Common myeloid progenitor, CD34-positive (primary cell): ENCODE data around the gene LZTS3.

ENCODE experiments used
- CTCF ChIA-PET: fragments of 350-600 bp; sonication (Branson Sonifier 250); formaldehyde crosslinking; loops from one replicate; lab custom pipeline; 2021; ENCODE audit warnings: antibody characterized with exemption; lab: Charles Lee
- POLR2A ChIA-PET: fragments of 350-600 bp; sonication (Branson Sonifier 250); formaldehyde crosslinking; loops from one replicate; lab custom pipeline; 2021; ENCODE audit warnings: antibody characterized with exemption; lab: Charles Lee
- DNase-seq, 3 donors: peaks; one replicate each; pipeline versions ENCODE4 v3.0.0 to v3.0.0-alpha.2; 2013
- H3K27ac ChIP-seq, 2 experiments: 1 replicate in 1 of 2; 2 replicates in 1 of 2; pipeline ENCODE4 v1.7.0; 2013; ENCODE audit warnings: inconsistent platforms in 2 of 2, low read length in 2 of 2, mild to moderate bottlenecking in 2 of 2, low read depth in 1 of 2, moderate library complexity in 1 of 2; ENCODE audit not compliant: severe bottlenecking in 2 of 2, insufficient read depth in 1 of 2, poor library complexity in 1 of 2
- H3K27me3 ChIP-seq, 5 experiments: replicated peaks in 2 of 5; 1 replicate in 3 of 5; 2 replicates in 2 of 5; pipeline versions ENCODE4 v1.6.1 to v1.7.0; 2013; ENCODE audit warnings: low read length in 4 of 5, mild to moderate bottlenecking in 2 of 5, moderate library complexity in 2 of 5, inconsistent platforms in 1 of 5; ENCODE audit not compliant: insufficient read depth in 5 of 5, control insufficient read depth in 4 of 5
- H3K36me3 ChIP-seq, 4 experiments: 1 replicate in 2 of 4; 2 replicates in 2 of 4; pipeline versions ENCODE4 v1.6.1 to v1.7.0; 2013; ENCODE audit warnings: low read length in 3 of 4, control low read depth in 1 of 4, mild to moderate bottlenecking in 1 of 4; ENCODE audit not compliant: control insufficient read depth in 4 of 4, insufficient read depth in 4 of 4
- H3K4me1 ChIP-seq, 4 experiments: 1 replicate in 3 of 4; 2 replicates in 1 of 4; pipeline versions ENCODE4 v1.6.1 to v1.7.1; 2013; ENCODE audit warnings: low read length in 3 of 4, mild to moderate bottlenecking in 3 of 4, control low read depth in 1 of 4, inconsistent platforms in 1 of 4, moderate library complexity in 1 of 4; ENCODE audit not compliant: control insufficient read depth in 4 of 4, insufficient read depth in 4 of 4; ENCODE audit errors: control extremely low read depth in 1 of 4
- H3K4me3 ChIP-seq, 7 experiments: 1 replicate in 4 of 7; 2 replicates in 3 of 7; pipeline versions ENCODE4 v1.5.1 to v1.7.0; 2013; ENCODE audit warnings: mild to moderate bottlenecking in 7 of 7, low read length in 6 of 7, moderate library complexity in 6 of 7, inconsistent platforms in 2 of 7, low read depth in 2 of 7, control low read depth in 1 of 7; ENCODE audit not compliant: insufficient read depth in 4 of 7, control insufficient read depth in 1 of 7; ENCODE audit errors: extremely low read depth in 1 of 7
- H3K9me3 ChIP-seq, 5 experiments: 1 replicate in 4 of 5; 2 replicates in 1 of 5; pipeline versions ENCODE4 v1.6.1 to v1.7.1; 2013; ENCODE audit warnings: low read length in 4 of 5, mild to moderate bottlenecking in 2 of 5, inconsistent platforms in 1 of 5, low read depth in 1 of 5, moderate library complexity in 1 of 5; ENCODE audit not compliant: control insufficient read depth in 4 of 5, insufficient read depth in 2 of 5; ENCODE audit errors: control extremely low read depth in 1 of 5
- WGBS: methylation state at CpG from one replicate; pipeline ENCODE4 v1.1.5; 2013; ENCODE audit not compliant: insufficient coverage; 5-methylcytosine and 5-hydroxymethylcytosine counted together

The LZTS3 gene

GRCh38 chr20:3134151-3134550 is 39.2 kb downstream of the LZTS3 start:
- ChIA-PET CTCF (interaction anchor here (0.6 kb wide), 2 partner anchors 66 to 421 kb away, joined by 3 to 4 read pairs; no protein-coding TSS in a partner anchor), POLR2A (no interaction called here)
- WGBS, result no CpG with 5 or more reads among the region's 3 CpGs
- peaks cover 0 to 3% (median 0%) of the 10 kb centered on the region in 4 experiments for H3K36me3 ChIP-seq
- no peak overlapping the region for H3K27ac ChIP-seq
- no peak for DNase-seq
- H3K4me1 ChIP-seq, result no peaks in the 10 kb centered on the region
- H3K4me3 ChIP-seq, result no peak overlapping the region
- no peaks in the 10 kb centered on the region for H3K27me3 ChIP-seq
- H3K9me3 ChIP-seq, result no peaks in the 10 kb centered on the region

- WGBS, result 100% methylated on average over 1 of the region's 2 CpGs
- H3K4me1 ChIP-seq, result no peaks in the 10 kb centered on the region
- CTCF ChIA-PET, result no interaction called here
- no peaks in the 10 kb centered on the region for H3K27me3 ChIP-seq
- no peak for DNase-seq
- peaks cover 0 to 3% (median 0%) of the 10 kb centered on the region in 4 experiments for H3K36me3 ChIP-seq
- H3K4me3 ChIP-seq, result no peak overlapping the region
- H3K27ac ChIP-seq, result no peak overlapping the region
- H3K9me3 ChIP-seq, result no peaks in the 10 kb centered on the region
- POLR2A ChIA-PET, result no interaction called here
Measured at GRCh38 chr20:3133155-3133554, 40.2 kb downstream of the LZTS3 start.

- H3K27ac ChIP-seq, result no peak overlapping the region
- no peaks in the 10 kb centered on the region for H3K9me3 ChIP-seq
- no peaks in the 10 kb centered on the region for H3K36me3 ChIP-seq
- ChIA-PET CTCF (interaction anchor here (2.0 to 2.3 kb wide), 2 partner anchors 12 to 56 kb away, joined by 6 read pairs; no protein-coding TSS in a partner anchor), POLR2A (no interaction called here)
- WGBS, result 100% methylated on average over 2 of the region's 2 CpGs
- no peak for DNase-seq
- no peak overlapping the region for H3K4me3 ChIP-seq
- peaks cover 0 to 2% (median 0%) of the 10 kb centered on the region in 4 experiments for H3K4me1 ChIP-seq
- no peaks in the 10 kb centered on the region for H3K27me3 ChIP-seq
Measured at GRCh38 chr20:3130051-3130600, 43.2 kb downstream of the LZTS3 start.

GRCh38 chr20:3129094-3129493 is 44.3 kb downstream of the LZTS3 start:
- CTCF ChIA-PET, result interaction anchor here (2.0 to 2.3 kb wide), 2 partner anchors 11 to 57 kb away, joined by 6 read pairs; no protein-coding TSS in a partner anchor
- 76% methylated on average over 4 of the region's 4 CpGs for WGBS
- POLR2A ChIA-PET, result no interaction called here

GRCh38 chr20:3128275-3128984 is 44.9 kb downstream of the LZTS3 start:
- Histone ChIP-seq H3K4me3 (no peak overlapping the region), H3K36me3 (peaks cover 0 to 3% (median 0%) of the 10 kb centered on the region in 4 experiments), H3K27ac (no peak overlapping the region), H3K27me3 (no peaks in the 10 kb centered on the region), H3K9me3 (peaks cover 0 to 6% (median 0%) of the 10 kb centered on the region in 5 experiments), H3K4me1 (peaks cover 0 to 2% (median 0%) of the 10 kb centered on the region in 4 experiments)
- DNase-seq, result no peak
- CTCF ChIA-PET, result interaction anchor here (2.0 to 2.3 kb wide), 2 partner anchors 10 to 57 kb away, joined by 6 read pairs; no protein-coding TSS in a partner anchor
- WGBS, result 100% methylated on average over 1 of the region's 8 CpGs
- POLR2A ChIA-PET, result no interaction called here

More at GRCh38 chr20:3129094-3129493, 44.3 kb downstream of the LZTS3 start:
- Histone ChIP-seq H3K4me3 (no peak overlapping the region), H3K27me3 (no peaks in the 10 kb centered on the region), H3K36me3 (peaks cover 0 to 3% (median 0%) of the 10 kb centered on the region in 4 experiments), H3K4me1 (peaks cover 0 to 2% (median 0%) of the 10 kb centered on the region in 4 experiments), H3K9me3 (peaks cover 0 to 3% (median 0%) of the 10 kb centered on the region in 5 experiments), H3K27ac (no peak overlapping the region)
- DNase-seq, result no peak

GRCh38 chr20:3126527-3126859 is 46.9 kb downstream of the LZTS3 start:
- WGBS, result 88% methylated on average over 1 of the region's 1 CpG
- no peak for DNase-seq
- peaks cover 0 to 9% (median 7%) of the 10 kb centered on the region in 4 experiments for H3K4me1 ChIP-seq
- no peak overlapping the region for H3K4me3 ChIP-seq
- H3K27me3 ChIP-seq, result no peaks in the 10 kb centered on the region
- H3K27ac ChIP-seq, result no peak overlapping the region
- H3K9me3 ChIP-seq, result peaks cover 0 to 15% (median 0%) of the 10 kb centered on the region in 5 experiments
- CTCF ChIA-PET, result interaction anchor here (1.1 kb wide), 1 partner anchor 11 kb away, joined by 5 read pairs; no protein-coding TSS in a partner anchor
- peaks cover 0 to 18% (median 12%) of the 10 kb centered on the region in 4 experiments for H3K36me3 ChIP-seq
- POLR2A ChIA-PET, result no interaction called here
